Measurements from ENCODE around the gene LAMA2.

- no peak for TF ChIP-seq HDGF (IDR thresholded peaks at IDR 0.05; ENCODE audit: borderline replicate concordance)
- TF ChIP-seq PKNOX1 (IDR thresholded peaks at IDR 0.05): no peak
- no peak for TF ChIP-seq FOXK2 (IDR thresholded peaks at IDR 0.05)
- no peak for TF ChIP-seq SP1 (IDR thresholded peaks at IDR 0.05)
- no peak for TF ChIP-seq L3MBTL2 (conservative IDR thresholded peaks at IDR 0.05)
- TF ChIP-seq LEF1 (IDR thresholded peaks at IDR 0.05; ENCODE audit: borderline replicate concordance): no peak
- TF ChIP-seq ZNF384 (IDR thresholded peaks at IDR 0.05): no peak
- TF ChIP-seq ELF4 (IDR thresholded peaks at IDR 0.05): no peak
Measured at GRCh38 chr6:129015721-129016120, 132.8 kb downstream of the LAMA2 start.
